Measurements from ENCODE around the gene HIRA. TPM values are rescaled to one million over a fixed set of nuclear protein-coding genes. Genes with fewer than 3 reads are reported as not detected.

HIRA gene
- total and polyA plus RNA-seq, 9 of the 15 experiments (the other 6 are each of a cell fraction or from before 2014, with no cell fraction given): 0.96 to 132 (median 58.4) TPM

- TF ChIP-seq FOXA3 (CRISPR knock-in tag; conservative IDR thresholded peaks at IDR 0.05 in 1 of 2, IDR thresholded peaks at IDR 0.05 in 1 of 2): no peak
- TF ChIP-seq, protein P1, sequence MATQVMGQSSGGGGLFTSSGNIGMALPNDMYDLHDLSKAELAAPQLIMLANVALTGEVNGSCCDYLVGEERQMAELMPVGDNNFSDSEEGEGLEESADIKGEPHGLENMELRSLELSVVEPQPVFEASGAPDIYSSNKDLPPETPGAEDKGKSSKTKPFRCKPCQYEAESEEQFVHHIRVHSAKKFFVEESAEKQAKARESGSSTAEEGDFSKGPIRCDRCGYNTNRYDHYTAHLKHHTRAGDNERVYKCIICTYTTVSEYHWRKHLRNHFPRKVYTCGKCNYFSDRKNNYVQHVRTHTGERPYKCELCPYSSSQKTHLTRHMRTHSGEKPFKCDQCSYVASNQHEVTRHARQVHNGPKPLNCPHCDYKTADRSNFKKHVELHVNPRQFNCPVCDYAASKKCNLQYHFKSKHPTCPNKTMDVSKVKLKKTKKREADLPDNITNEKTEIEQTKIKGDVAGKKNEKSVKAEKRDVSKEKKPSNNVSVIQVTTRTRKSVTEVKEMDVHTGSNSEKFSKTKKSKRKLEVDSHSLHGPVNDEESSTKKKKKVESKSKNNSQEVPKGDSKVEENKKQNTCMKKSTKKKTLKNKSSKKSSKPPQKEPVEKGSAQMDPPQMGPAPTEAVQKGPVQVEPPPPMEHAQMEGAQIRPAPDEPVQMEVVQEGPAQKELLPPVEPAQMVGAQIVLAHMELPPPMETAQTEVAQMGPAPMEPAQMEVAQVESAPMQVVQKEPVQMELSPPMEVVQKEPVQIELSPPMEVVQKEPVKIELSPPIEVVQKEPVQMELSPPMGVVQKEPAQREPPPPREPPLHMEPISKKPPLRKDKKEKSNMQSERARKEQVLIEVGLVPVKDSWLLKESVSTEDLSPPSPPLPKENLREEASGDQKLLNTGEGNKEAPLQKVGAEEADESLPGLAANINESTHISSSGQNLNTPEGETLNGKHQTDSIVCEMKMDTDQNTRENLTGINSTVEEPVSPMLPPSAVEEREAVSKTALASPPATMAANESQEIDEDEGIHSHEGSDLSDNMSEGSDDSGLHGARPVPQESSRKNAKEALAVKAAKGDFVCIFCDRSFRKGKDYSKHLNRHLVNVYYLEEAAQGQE (IDR thresholded peaks at IDR 0.05; ENCODE audit: borderline replicate concordance): no peak
- TF ChIP-seq, protein P1 (CRISPR knock-in tag; IDR thresholded peaks at IDR 0.05; ENCODE audit: low read depth): 0 out of 2 replicates have a peak, but pooled peaks have one; percentile 10
- TF ChIP-seq POLR2B (IDR thresholded peaks at IDR 0.05; ENCODE audit: low read depth, partially characterized antibody): no peak
- TF ChIP-seq POLR2AphosphoS2 (IDR thresholded peaks at IDR 0.05; ENCODE audit: low read length): no peak
- TF ChIP-seq MCM3 (IDR thresholded peaks at IDR 0.05): no peak
- TF ChIP-seq HBP1 (CRISPR knock-in tag; IDR thresholded peaks at IDR 0.05): no peak
- peak; percentile 7; the same call in 1 of the 2 replicates for TF ChIP-seq CREM (IDR thresholded peaks at IDR 0.05; ENCODE audit: low read depth)
- no peak for TF ChIP-seq CBX2 (IDR thresholded peaks at IDR 0.05; ENCODE audit: insufficient read depth, low read length, poor library complexity, severe bottlenecking)
- peak; percentile 43; the same call in 1 of the 2 replicates for TF ChIP-seq ZKSCAN1 (IDR thresholded peaks at IDR 0.05; ENCODE audit: low read depth, low read length)
- 0 out of 2 replicates have a peak, but pooled peaks have one; percentile 5 for TF ChIP-seq ZNF165 (CRISPR knock-in tag; IDR thresholded peaks at IDR 0.05; ENCODE audit: borderline replicate concordance)
- TF ChIP-seq TCF15 (CRISPR knock-in tag; IDR thresholded peaks at IDR 0.05): 0 out of 2 replicates have a peak, but pooled peaks have one; percentile 22
- TF ChIP-seq ZNF639 (CRISPR knock-in tag; conservative IDR thresholded peaks at IDR 0.05 in 1 of 2, IDR thresholded peaks at IDR 0.05 in 1 of 2): no peak
- TF ChIP-seq ATF1 (CRISPR knock-in tag; IDR thresholded peaks at IDR 0.05): no peak
- 0 out of 2 replicates have a peak, but pooled peaks have one; percentile 3 for TF ChIP-seq ATF1 (tag; IDR thresholded peaks at IDR 0.05)
These were observed 138.9 kb downstream of the HIRA start (continued) for GRCh38 chr22:19292458-19293230.
